HepG2 (cell line): ENCODE data around the gene SLC7A6OS. TPM values are rescaled to one million over a fixed set of nuclear protein-coding genes. Genes with fewer than 3 reads are reported as not detected.

ENCODE experiments used
- AKAP8 ChIP-seq: sonication (generic); formaldehyde crosslinking; IDR thresholded peaks from 2 replicates; pipeline ENCODE4 v1.5.1; 2020; ENCODE audit warnings: mild to moderate bottlenecking, missing genetic modification reagents
- ARID3A ChIP-seq: IDR thresholded peaks from 2 replicates; pipeline ENCODE4 v1.6.1; 2012; ENCODE audit warnings: low read depth, low read length, improper control_type of control experiment
- FOXJ3 ChIP-seq: sonication (generic); formaldehyde crosslinking; IDR thresholded peaks from 2 replicates; pipeline ENCODE4 v1.4.0; 2020; ENCODE audit warnings: missing genetic modification reagents, mild to moderate bottlenecking, borderline replicate concordance
- KLF12 ChIP-seq: sonication (generic); formaldehyde crosslinking; IDR thresholded peaks from 2 replicates; pipeline ENCODE4 v1.4.0; 2020; ENCODE audit warnings: missing genetic modification reagents, borderline replicate concordance
- MBNL3 ChIP-seq: fragments of 250-450 bp; sonication (Bioruptor Pico); conservative IDR thresholded peaks from 2 replicates; pipeline ENCODE4 v1.8.0; 2022; ENCODE audit warnings: mild to moderate bottlenecking, inconsistent platforms
- NFATC3 ChIP-seq: sonication (generic); formaldehyde crosslinking; IDR thresholded peaks from 2 replicates; pipeline ENCODE4 v1.5.1; 2020; ENCODE audit warnings: mild to moderate bottlenecking, missing genetic modification reagents
- NFE2L2 ChIP-seq: fragments of 150-350 bp; IDR thresholded peaks from 2 replicates; pipeline ENCODE4 v1.6.1; 2014; ENCODE audit warnings: low read length
- TCF12 ChIP-seq, 2 experiments: fragments of 450-650 bp in 1 of 2; sonication (generic) in 1 of 2; formaldehyde crosslinking in 1 of 2; IDR thresholded peaks; 2 replicates each; pipeline versions ENCODE4 v1.6.1 to v1.8.0; 2017 to 2022; ENCODE audit warnings: antibody characterized with exemption in 1 of 2, mild to moderate bottlenecking in 1 of 2, missing genetic modification reagents in 1 of 2, moderate library complexity in 1 of 2
- ZNF142 ChIP-seq: sonication (generic); formaldehyde crosslinking; IDR thresholded peaks from 2 replicates; pipeline ENCODE4 v1.4.0; 2020; ENCODE audit warnings: missing genetic modification reagents
- ZNF318 ChIP-seq: sonication (generic); formaldehyde crosslinking; IDR thresholded peaks from 2 replicates; pipeline ENCODE4 v1.4.0; 2020; ENCODE audit warnings: mild to moderate bottlenecking, missing genetic modification reagents
- ZNF335 ChIP-seq: sonication (generic); formaldehyde crosslinking; IDR thresholded peaks from 2 replicates; pipeline ENCODE4 v1.4.0; 2020; ENCODE audit warnings: missing genetic modification reagents
- ZNF615 ChIP-seq: sonication (generic); formaldehyde crosslinking; IDR thresholded peaks from 2 replicates; pipeline ENCODE4 v1.5.0; 2020; ENCODE audit warnings: mild to moderate bottlenecking, missing genetic modification reagents, borderline replicate concordance
- ZNF616 ChIP-seq: sonication (generic); formaldehyde crosslinking; IDR thresholded peaks from 2 replicates; pipeline ENCODE4 v1.5.0; 2020; ENCODE audit warnings: low read depth, mild to moderate bottlenecking, missing genetic modification reagents
- polyA plus RNA-seq, 8 experiments: library from polyadenylated mRNA; depleted of rRNA in 3 of 8; stranded (reverse) in 7 of 8; unstranded in 1 of 8; fragments of >200 nt; fragmentation: Illumina TruSeq in 4 of 8; extraction: Trizol in 4 of 8; gene quantifications; 2 replicates each; pipeline versions ENCODE4 v1.2.1 to v1.2.3, GENCODE V29; 2011 to 2016; ENCODE audit warnings: low read depth in 4 of 8, missing spikeins in 1 of 8, mixed read lengths in 1 of 8; ENCODE audit not compliant: insufficient read depth in 1 of 8
- total RNA-seq, 5 experiments: library from RNA; depleted of rRNA; stranded (reverse); fragments of >200 nt; fragmentation: Illumina TruSeq; extraction: Trizol; gene quantifications; 2 replicates each; pipeline ENCODE4 v1.2.3, GENCODE V29; 2016; ENCODE audit warnings: low read depth in 1 of 5

The SLC7A6OS gene
- total and polyA plus RNA-seq, 2 of the 13 experiments (the other 11 are each of a cell fraction or from before 2014, with no cell fraction given), result 11.2 to 21.5 TPM

GRCh38 chr16:68310774-68311511 is at the start of gene SLC7A6OS, which contains the start of gene PRMT7 (continued):
- TF ChIP-seq ARID3A (no peak), TCF12 (IDR thresholded peaks at IDR 0.05) (no peak), TCF12 (CRISPR knock-in tag; IDR thresholded peaks at IDR 0.05) (0 out of 2 replicates have a peak, but pooled peaks have one; percentile 52), ZNF142 (peak; percentile 98), KLF12 (peak; percentile 99), NFE2L2 (no peak), MBNL3 (no peak), ZNF616 (CRISPR knock-in tag) (peak; percentile 99), AKAP8 (CRISPR knock-in tag) (peak; percentile 90), NFATC3 (CRISPR knock-in tag) (peak; percentile 99), ZNF615 (CRISPR knock-in tag) (no peak), FOXJ3 (peak; percentile 83), ZNF335 (CRISPR knock-in tag) (peak; percentile 96), ZNF318 (CRISPR knock-in tag) (peak; percentile 99)
